ENCODE data around the gene NUDCD3.

DNA sequence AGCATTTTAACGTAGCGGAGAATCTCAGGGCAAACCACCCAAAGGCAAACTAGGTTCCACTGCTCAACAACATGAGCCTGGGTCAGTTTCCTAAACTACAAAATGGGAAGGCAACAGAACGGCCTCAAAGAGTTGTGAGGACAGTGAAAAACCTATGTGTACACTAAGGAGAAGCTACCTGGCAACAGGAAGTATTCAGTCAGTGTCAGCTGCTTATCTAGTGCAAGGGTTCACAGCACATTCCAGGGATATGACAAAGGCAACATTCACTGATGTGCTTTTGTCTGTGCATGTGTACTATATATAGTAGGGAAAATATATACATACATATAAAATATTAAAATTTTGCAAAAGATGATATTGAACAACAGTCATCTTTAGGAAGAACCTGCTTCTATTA, 17.2 kb downstream of the NUDCD3 start:
- TF ChIP-seq JUNB (IDR thresholded peaks at IDR 0.05; ENCODE audit: unreplicated experiment) (no peak), CTCF (conservative IDR thresholded peaks at IDR 0.05; ENCODE audit: low read depth in 2 of 2) (no peak), EZH2 (IDR thresholded peaks at IDR 0.05; ENCODE audit: low read depth, unreplicated experiment) (no peak)
